Fibroblast of villous mesenchyme (primary cell): ENCODE data around the gene SART3. TPM values are rescaled to one million over a fixed set of nuclear protein-coding genes. Genes with fewer than 3 reads are reported as not detected.
A peak's percentile ranks its signal among the peaks of the same experiment; 100 is the strongest.
"Not testable (repeated sequence)": the region's sequence is repeated elsewhere in the genome, so short reads cannot be mapped to it uniquely, and the experiment has no call there.

Experiments
- DNase-seq: peaks from one replicate; pipeline ENCODE4 v3.0.0-alpha.2; 2010; ENCODE audit warnings: low read depth
- H3K4me3 ChIP-seq: 2 replicates; pipeline ENCODE4 v1.5.1; 2011; ENCODE audit warnings: low read depth, mild to moderate bottlenecking, low read length
- CTCF ChIP-seq: IDR thresholded peaks from 2 replicates; pipeline ENCODE4 v1.5.1; 2012; ENCODE audit warnings: low read depth, mild to moderate bottlenecking, low read length; ENCODE audit not compliant: insufficient read depth
- total RNA-seq: library from RNA; depleted of rRNA; stranded (reverse); fragments of >200 nt; gene quantifications from 2 replicates; pipeline ENCODE4 v1.2.3, GENCODE V29; 2012

The SART3 gene
- total RNA-seq, 1 donor: 59.2 TPM

DNA sequence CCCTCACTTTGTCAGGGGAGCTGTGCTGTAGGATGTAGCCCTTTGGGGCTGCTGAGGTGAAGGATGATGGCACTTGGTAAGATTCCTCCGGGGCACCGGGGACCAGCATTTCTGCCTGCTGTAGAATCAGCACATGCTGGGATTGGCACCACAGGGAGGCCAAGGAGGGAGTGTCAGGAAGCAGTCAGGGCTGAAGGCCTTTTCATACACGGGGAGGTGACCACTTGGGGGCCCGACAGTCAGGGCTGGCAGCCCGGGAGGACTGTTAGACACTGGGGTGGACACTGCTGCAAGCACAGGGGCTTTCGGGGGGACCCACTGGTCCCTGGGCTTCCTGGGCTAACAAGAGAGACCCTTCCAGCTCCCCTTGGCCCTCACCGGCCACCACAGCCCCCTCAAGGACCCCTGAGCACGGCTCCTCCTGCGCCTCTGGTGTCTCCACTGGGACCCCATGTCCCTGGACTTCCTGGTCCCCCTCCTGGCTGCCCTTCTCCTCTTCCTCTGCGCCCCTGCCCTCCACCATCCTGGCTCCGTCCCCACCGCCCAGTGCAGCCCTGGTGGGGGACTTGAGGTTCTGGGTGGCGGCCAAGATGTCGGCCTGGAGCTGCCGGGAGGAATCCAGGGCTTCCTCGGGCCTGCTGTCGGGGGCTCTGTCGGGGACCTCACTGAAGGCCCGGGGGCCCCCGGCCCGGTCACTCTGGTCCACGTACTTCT is 30.5 kb upstream of the SART3 start:
- no peak for DNase-seq
- H3K4me3 ChIP-seq: no peak overlapping the region
- TF ChIP-seq CTCF: no peak

GRCh38 chr12:108590463-108590862 is 29.5 kb upstream of the SART3 start:
- not testable (repeated sequence) for DNase-seq, H3K4me3 ChIP-seq

- no peak overlapping the region for H3K4me3 ChIP-seq
- TF ChIP-seq CTCF: no peak
- DNase-seq: no peak
These were observed 28.9 kb upstream of the SART3 start for GRCh38 chr12:108589840-108590229.

DNA sequence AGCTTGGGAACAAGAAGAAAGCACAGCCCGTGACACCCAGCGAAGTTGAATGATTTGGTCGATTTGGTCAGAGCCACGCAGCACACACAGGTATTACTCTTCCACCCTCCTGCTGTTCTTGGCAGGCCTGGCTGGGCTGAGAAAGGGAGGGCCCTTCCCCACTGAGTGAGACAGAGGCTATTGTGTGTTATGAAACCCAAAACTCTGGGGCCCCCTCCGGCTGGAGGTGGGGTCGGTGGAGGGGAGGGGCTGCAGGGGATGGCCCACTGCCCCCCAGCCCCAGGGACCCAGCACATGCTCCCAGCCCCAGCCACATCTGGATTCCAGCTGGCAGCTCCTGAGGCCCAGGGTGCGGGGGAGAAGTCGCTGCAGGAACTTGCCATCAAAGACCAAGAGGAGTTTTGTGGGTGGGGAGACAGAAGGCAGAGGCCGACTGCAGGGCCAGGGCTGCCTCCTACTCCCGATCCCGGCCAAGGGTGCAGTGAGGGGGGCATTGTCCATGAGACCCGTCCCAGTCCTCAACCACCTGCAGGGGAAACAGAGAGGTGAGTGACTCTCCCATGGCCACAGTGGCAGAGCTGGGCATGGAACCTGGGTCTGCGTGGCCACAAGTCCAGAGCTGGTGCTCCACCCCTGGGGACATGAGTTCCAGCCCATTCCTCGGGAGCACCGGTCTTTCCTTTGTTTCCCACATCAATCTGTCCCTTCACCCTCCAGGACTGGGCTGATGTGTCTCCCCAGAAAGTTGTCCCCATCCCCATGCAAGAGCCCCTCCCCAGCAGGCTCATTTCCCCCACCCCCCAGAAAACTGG is 28.3 kb upstream of the SART3 start:
- no peak overlapping the region for H3K4me3 ChIP-seq
- no peak for TF ChIP-seq CTCF
- DNase-seq: peak; percentile 82

DNA sequence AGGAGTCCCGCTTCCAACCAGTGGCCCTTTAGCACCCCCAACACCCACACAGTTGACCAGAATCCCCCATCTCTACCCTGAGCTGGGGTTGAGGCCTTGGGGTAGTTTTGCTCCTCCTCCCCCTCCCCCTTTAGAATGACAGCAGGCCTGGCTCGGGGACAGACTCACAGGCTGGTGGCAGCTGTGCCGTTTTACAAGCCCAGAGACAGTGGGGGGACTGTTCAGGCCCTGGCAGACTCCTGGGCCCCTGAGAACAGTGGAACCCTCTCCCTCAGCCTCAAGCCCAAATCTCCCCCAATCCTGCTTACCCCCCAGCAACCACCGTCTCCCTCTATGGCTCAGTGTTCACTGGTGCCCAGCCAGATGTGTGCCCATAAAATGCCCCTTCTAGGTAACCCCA is 26.9 kb upstream of the SART3 start:
- no peak for DNase-seq
- no peak for TF ChIP-seq CTCF
- H3K4me3 ChIP-seq: no peak overlapping the region

DNA sequence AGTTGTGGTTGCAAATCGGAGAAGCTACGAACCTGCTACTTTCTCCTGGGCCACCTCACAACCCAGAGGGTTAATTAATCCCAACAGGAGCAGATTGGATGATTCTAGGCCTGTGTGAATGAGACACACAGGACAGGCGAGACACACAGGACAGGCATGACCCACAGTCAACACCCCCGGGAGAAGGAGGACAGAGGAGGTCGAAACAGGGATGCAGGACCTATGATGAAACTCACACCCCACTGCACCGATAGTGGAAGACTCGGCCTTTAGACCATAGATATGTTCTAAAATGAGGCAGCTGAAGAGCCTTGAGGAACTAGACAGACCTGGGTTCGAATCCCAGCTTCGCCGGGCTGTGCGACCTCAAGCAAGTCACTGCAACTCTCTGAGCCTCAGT is 25.3 kb upstream of the SART3 start:
- no peak for DNase-seq
- TF ChIP-seq CTCF: no peak
- no peak overlapping the region for H3K4me3 ChIP-seq

DNA sequence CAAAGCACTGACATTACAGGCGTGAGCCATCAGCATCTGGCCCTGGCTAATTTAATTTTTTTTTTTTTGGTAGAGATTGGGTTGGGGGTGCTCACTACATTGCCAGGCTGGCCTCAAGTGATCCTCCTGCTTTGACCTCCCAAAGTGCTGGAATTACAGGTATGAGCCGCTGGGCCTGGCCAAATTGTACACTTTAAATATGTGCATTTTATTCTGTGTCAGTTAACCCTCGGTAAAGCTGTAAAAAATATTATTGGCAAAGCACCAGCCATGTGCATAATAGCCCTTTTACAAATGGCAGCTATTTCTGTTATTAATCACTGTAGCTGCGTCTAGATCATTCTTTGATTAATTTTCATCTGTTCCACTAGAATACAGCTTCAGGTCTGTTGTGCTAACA is 24.9 kb upstream of the SART3 start:
- no peak for DNase-seq
- no peak overlapping the region for H3K4me3 ChIP-seq
- no peak for TF ChIP-seq CTCF
